HG02798 (cell line): Measurements from ENCODE around the gene DYNC2I2.

Experiments
- ATAC-seq: cut with Tn5 transposase; IDR thresholded peaks from one replicate; pipeline ENCODE4 v1.9.1; 2021; ENCODE audit warnings: mild to moderate bottlenecking; ENCODE audit not compliant: unreplicated experiment, poor library complexity

DYNC2I2 gene

DNA sequence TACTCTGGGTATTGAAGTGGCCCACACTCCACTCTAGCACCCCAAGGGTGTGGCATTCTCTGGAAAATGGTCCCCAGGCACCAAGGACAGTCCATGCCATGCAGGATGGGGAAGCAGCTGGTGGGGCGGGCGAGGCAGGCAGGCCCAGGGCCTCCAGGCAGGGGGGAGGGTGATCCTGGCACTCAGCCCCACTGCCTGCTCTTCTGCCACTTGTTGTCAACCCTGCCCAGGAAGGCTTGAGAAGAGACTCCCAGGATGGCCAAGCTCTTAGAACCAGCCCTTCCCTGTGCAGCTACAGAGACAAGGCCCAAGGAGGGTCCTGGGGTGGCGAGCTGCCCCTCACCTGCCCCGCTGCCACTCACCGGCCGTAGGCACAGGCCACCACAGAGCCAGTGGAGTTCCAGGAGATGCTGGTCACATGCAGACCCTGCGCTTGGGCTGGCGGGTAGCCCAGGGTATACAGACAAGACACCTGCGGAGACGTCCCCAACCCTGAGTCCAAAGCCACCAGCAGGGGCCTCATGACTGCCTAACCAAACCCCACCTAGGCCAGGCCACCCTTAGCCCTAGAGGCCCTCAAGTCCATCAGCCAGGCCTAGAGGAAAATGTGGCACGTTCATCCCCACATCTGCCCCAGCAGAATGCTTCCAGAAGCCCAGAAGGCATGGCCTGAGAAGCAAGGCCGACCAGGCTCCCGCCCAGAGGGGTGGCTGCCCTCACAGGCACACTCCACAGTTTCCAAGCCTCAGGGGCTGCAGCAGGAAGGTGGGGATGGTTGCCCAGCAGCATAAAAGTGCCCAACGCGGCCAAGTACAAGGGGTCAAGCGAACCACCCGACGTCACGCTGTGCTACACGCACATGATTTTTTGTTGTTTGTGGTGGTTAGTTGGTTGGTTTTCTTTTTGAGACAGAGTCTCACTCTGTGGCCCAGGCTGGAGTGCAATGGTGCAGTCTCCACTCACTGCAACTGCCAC is 19.8 kb downstream of the DYNC2I2 start:
- ATAC-seq = no peak

DNA sequence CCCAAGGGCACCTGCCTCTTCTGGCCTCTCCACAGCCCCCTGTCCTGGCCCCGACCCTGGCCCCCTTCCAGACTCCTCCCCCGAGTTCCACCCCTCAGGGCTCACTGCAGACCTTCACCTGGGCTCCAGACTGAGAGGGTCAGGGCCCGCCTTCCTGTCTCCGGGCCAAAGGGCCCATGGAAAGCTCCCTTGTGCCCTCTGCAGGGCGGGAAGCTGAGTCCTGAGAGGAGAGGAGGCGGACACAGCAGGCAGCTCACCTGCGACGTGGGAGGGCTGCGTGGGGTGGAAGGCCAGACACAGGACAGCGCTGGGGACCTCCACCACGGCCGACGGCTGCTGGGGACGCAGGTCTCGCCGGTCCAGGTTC is 20.6 kb downstream of the DYNC2I2 start:
- no peak for ATAC-seq

- ATAC-seq = no peak
Measured at GRCh38 chr9:128635266-128636023, 21.2 kb downstream of the DYNC2I2 start.

DNA sequence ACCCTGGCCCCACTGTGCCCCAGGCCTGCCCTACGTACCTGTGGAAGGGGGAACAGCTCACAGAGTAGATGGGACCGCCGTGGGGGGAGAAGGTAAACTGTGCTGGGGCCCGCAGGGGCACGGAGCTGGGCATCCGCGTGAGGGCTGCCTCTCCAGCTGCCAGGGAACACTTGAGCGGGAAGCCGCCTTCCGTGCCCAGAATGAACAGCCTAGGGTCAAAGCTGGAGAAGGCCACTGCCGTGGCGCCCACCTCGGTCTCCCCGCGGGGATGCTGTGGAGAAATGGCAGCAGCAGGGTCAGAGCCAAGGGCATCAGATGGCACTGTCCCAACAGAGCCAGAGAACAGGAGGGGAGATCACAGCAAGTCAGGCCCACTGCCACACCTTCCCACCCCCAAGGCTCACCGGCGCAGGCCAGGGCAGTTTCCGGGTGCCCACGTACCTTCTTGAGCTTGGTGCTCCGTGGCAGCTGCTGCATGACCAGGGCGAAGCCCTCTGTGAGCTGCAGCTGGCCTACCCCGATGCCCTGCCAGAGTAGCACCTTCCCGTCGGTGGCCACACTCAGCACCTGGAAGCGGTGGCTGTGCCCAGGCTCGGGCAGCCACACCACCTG is 21.9 kb downstream of the DYNC2I2 start:
- no peak for ATAC-seq

GRCh38 chr9:128634111-128634510 is 22.5 kb downstream of the DYNC2I2 start:
- no peak for ATAC-seq

DNA sequence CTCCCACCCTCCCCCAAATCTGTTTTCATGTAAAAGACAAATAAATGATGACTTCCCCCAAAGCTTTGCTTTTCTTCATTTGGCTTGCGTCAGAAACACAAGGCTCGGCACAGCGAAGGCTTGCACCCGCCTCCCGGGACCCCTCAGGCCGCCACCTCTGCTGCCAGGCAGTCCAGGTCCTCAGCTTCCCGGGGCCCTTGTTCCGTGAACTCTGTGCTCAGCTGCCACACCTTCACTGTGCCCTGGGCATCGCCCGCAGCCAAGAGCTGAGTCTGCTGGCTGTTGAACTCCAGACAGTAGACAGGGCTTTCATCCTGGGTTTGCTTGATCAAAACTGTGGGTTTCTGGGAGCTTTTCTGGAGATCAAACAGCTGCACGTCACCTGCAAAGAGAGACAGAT is 23.0 kb downstream of the DYNC2I2 start:
- no peak for ATAC-seq

DNA sequence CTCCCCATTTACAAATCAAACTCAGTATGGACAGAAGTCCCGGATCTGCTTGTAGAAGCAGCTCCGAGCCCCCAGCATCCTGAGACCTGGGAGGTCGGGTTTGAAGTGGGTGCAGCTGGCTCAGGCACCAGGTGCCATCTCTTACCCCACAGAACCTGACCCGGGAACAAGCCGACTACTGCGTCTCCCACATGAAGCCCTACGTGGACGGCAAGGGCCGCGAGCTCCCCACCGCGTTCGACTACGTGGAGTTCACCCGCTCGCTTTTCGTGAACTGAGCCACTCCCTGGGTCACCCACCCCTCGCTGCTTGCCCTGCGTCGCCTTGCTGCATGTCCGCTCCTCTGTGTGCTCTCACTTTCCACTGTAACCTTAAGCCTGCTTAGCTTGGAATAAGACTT is 23.6 kb downstream of the DYNC2I2 start:
- no peak for ATAC-seq

DNA sequence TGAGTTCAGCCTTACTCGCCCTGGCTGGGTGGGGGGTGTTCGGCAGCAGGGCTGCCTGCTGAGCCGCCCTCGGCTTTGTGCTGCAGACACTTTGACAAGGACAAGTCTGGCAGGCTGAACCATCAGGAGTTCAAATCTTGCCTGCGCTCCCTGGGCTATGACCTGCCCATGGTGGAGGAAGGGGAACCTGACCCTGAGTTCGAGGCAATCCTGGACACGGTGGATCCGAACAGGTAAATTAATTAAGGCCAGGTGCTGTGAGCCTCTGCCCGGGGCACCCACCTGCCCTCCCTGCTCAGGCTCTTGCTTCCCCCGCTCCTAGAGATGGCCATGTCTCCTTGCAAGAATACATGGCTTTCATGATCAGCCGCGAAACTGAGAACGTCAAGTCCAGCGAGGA is 24.2 kb downstream of the DYNC2I2 start:
- no peak for ATAC-seq

- no peak for ATAC-seq
Measured at GRCh38 chr9:128632066-128632465, 24.6 kb downstream of the DYNC2I2 start.

- no peak for ATAC-seq
Measured at GRCh38 chr9:128631636-128632035, 25.0 kb downstream of the DYNC2I2 start.

GRCh38 chr9:128629852-128630545 is 26.6 kb downstream of the DYNC2I2 start:
- ATAC-seq = no peak

GRCh38 chr9:128629136-128629535 is 27.5 kb downstream of the DYNC2I2 start:
- ATAC-seq = no peak

GRCh38 chr9:128628471-128629048 is 28.1 kb downstream of the DYNC2I2 start:
- no peak for ATAC-seq

- ATAC-seq = no peak
Measured at GRCh38 chr9:128627906-128628305, 28.7 kb downstream of the DYNC2I2 start.

- no peak for ATAC-seq
Measured at GRCh38 chr9:128627127-128627715, 29.4 kb downstream of the DYNC2I2 start.

- no peak for ATAC-seq
Measured at GRCh38 chr9:128626181-128626580, 30.5 kb downstream of the DYNC2I2 start.

- ATAC-seq = no peak
Measured at GRCh38 chr9:128625391-128626146, 31.1 kb downstream of the DYNC2I2 start.

GRCh38 chr9:128624566-128624965 is 32.1 kb downstream of the DYNC2I2 start:
- no peak for ATAC-seq
